Measurements from ENCODE around the gene EDIL3.
A peak's percentile ranks its signal among the peaks of the same experiment; 100 is the strongest.

Gene EDIL3

GRCh38 chr5:84297641-84298040 lies 87.0 kb downstream of the EDIL3 start:
- DNase-seq = peak; percentile 51

- DNase-seq = no peak
Measured at GRCh38 chr5:84292788-84293653, 91.7 kb downstream of the EDIL3 start.

DNA sequence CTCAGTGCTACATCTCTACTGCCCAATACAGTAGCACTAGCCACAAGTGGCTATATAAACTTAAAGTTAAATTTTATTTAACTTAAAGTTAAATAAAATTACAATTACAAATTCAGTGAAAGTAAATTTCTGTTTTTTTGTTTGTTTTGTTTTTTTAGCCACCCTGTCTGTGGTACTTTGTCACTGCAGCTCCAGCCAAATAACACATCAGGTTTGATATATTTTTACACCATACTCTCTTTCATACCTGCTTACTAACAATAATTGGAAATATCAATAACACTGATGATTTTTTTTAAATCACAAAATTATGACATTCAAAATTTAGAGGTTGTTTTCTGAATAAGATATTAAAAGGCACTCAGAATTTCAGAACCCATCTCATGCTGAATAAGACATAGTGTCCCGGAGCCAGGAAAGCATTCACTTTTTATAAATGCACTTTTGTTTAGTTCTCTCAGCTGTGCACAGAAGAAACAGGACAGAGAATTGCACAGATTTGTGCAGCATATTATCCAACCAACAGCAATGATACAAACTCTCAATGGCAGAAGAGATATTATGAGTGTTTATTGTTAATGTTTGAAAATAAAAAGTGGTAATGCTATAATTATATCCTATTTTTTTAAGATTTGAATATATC lies 92.6 kb downstream of the EDIL3 start:
- no peak for DNase-seq

DNA sequence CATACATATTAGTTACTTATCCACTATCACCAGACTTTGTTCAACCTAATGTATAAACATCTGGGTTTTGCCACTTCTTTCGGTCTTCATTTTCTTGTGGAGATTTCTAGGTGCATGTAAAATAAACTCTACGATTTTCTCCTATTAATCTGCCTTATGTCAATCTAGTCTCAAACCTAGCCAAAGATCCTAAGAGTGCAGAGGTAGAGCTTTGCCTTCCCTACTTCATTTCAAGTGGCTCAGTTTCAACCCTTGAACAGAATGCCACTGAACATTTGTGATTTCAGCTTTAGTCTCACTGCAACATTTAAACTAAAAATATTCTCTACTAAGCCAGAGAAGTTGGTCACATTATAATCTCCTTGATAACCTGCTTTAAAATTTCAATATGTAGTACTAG lies 94.0 kb downstream of the EDIL3 start:
- no peak for DNase-seq

GRCh38 chr5:84290161-84290560 lies 94.5 kb downstream of the EDIL3 start:
- DNase-seq = peak; percentile 33

DNA sequence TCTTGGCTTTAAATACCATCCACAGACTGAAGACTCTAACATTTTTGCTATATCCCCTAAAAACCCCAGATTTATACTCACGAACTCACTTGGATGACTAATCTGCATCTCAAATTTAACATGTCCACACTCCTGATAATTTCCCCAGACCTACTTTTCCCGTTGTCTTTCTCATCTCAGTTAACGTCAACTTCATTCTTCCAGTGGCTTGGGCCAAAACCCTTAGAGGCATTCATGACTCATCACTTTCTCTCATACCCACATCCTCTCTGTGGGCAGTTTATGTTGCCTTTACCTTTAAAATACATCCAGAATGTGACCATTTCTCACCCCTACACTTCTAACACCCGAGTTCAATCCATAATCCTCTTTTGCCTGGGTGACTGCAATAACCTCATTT lies 96.7 kb downstream of the EDIL3 start:
- peak; percentile 89 for DNase-seq

- no peak for DNase-seq
Measured at GRCh38 chr5:84286662-84287061, 98.0 kb downstream of the EDIL3 start.

- no peak for DNase-seq
Measured at GRCh38 chr5:84285641-84286637, 98.7 kb downstream of the EDIL3 start.

- DNase-seq = no peak
Measured at GRCh38 chr5:84281383-84281782, 103.3 kb downstream of the EDIL3 start.

DNA sequence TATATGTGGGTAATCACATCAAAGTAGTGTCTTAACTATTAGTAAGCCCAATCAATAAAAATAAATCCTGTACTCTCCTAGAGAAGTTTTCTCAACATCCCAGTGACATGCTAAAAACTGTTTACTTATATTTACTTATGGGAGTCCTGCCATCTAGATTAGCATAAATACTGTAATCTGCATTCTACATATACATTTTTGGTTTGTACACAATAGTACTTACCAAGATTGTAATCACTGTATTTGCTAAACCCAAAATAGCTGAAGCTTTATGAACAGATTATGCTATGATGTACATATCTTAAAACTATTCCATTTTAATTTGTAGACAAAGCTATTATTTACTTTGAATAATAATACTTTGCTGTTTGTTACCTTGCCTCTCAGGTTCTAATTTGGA lies 105.4 kb downstream of the EDIL3 start:
- DNase-seq = no peak

DNA sequence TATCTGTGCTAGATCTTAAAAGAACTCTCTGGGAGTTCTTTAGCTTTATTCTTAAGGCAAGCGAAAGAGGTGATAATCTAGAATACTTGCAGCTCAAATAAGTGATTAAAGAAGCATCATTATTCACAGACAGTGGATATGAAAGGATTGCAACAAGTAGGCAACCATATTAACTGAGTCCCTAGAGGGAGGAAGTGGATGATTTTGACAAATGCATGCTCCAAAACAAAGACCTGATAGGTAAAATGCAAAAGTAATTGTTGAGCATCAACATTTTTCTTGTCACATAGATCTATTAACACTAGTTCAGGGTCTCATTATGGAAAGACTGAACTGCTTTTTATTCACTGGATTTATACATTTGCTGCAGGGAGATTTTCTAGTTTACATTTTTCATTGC lies 109.1 kb downstream of the EDIL3 start:
- DNase-seq = no peak

- DNase-seq = peak; percentile 45
Measured at GRCh38 chr5:84274585-84275468, 109.9 kb downstream of the EDIL3 start.

- no peak for DNase-seq
Measured at GRCh38 chr5:84273517-84273883, 111.2 kb downstream of the EDIL3 start.

DNA sequence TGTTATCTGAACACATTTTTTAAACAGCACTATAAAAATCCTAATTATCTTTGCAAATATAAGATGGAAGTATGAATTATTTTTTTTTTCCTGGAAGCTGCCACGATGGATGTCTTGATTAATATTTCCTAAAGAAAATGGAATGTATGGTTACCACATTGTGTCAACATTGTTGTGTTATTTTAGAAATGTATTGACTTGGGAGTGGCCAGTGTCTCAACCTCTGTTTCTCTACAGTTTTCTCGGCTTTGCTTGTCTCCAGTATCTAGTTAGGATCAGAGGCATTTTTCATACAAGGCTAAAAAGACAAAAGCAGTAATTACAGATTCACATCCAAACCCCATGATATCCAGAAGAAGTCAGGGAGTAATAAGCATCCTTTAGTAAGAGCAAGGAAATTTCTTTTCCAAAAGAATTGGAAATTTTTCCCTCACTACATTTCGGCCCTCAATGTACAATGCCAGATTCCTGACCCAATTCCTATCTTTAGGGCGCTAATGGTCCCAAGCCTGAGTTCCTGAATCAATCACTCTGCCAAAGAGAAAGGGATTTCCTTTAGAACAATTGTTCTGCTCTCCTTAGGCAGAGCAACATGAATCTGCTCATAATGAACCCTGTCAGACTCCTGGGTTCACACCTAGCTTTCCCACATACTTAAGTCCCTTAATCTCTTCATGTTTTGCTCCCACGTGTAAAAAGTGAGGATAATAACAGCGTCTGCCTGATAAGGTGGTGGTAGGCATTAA lies 111.7 kb downstream of the EDIL3 start:
- peak; percentile 68 for DNase-seq

- no peak for DNase-seq
Measured at GRCh38 chr5:84265739-84266550, 118.7 kb downstream of the EDIL3 start.

- no peak for DNase-seq
Measured at GRCh38 chr5:84265130-84265529, 119.5 kb downstream of the EDIL3 start.

- DNase-seq = no peak
Measured at GRCh38 chr5:84260939-84261338, 123.7 kb downstream of the EDIL3 start.

GRCh38 chr5:84260140-84260539 lies 124.5 kb downstream of the EDIL3 start:
- no peak for DNase-seq

GRCh38 chr5:84259283-84260045 lies 125.2 kb downstream of the EDIL3 start:
- no peak for DNase-seq
